ENCODE measurements around the gene L3MBTL4. TPM values are rescaled to one million over a fixed set of nuclear protein-coding genes. Genes with fewer than 3 reads are reported as not detected.
A peak's percentile ranks its signal among the peaks of the same experiment; 100 is the strongest.

The L3MBTL4 gene
- total and polyA plus RNA-seq, 7 experiments from 2014 or later = 0.05 to 7.6 (median 0.49) TPM

GRCh38 chr18:6423289-6423688, 8.6 kb upstream of the L3MBTL4 start:
- Mint-ChIP-seq H3K27ac (no peak overlapping the region), H3K4me3 (no peak overlapping the region), H3K36me3 (peaks cover 0 to 4% (median 0%) of the 10 kb centered on the region in 5 donors), H3K9me3 (peaks cover 0 to 13% (median 4%) of the 10 kb centered on the region in 11 donors), H3K4me1 (no peaks in the 10 kb centered on the region), H3K27me3 (peaks cover 0 to 6% (median 0%) of the 10 kb centered on the region in 5 donors)
- Histone ChIP-seq H3K4me1 (ENCODE audit: control insufficient read depth in 2 of 2, insufficient read depth in 2 of 2, low read length in 2 of 2) (no peaks in the 10 kb centered on the region), H3K36me3 (ENCODE audit: control insufficient read depth in 2 of 3, insufficient read depth in 3 of 3, low read length in 3 of 3) (no peaks in the 10 kb centered on the region), H3K9me3 (ENCODE audit: control insufficient read depth in 2 of 3, low read length in 3 of 3) (no peaks in the 10 kb centered on the region), H3K27ac (ENCODE audit: low read depth, low read length) (no peak overlapping the region), H3K27me3 (ENCODE audit: control insufficient read depth in 2 of 2, insufficient read depth in 2 of 2, low read length in 2 of 2) (no peaks in the 10 kb centered on the region), H3K4me3 (ENCODE audit: low read length) (no peak overlapping the region)
- intact Hi-C loops (cut with micrococcal nuclease) = no loop called here
- ChIA-PET CTCF (no interaction called here), POLR2A (no interaction called here)
- DNase-seq (no peak), ATAC-seq (no peak)

- H3K4me1 Mint-ChIP-seq = peaks cover 4 to 17% (median 12%) of the 10 kb centered on the region in 7 donors
- intact Hi-C loops (cut with micrococcal nuclease) = no loop called here
- POLR2A ChIA-PET = no interaction called here
- H3K27ac ChIP-seq (ENCODE audit: low read depth, low read length) = no peak overlapping the region
- no peaks in the 10 kb centered on the region for H3K36me3 ChIP-seq (ENCODE audit: control insufficient read depth in 2 of 3, insufficient read depth in 3 of 3, low read length in 3 of 3)
- peak overlapping the region in 4 of 10 donors; percentile 41 to 84 (median 58) for H3K4me3 Mint-ChIP-seq
- H3K27me3 Mint-ChIP-seq = peaks cover 28 to 55% (median 40%) of the 10 kb centered on the region in 5 donors
- DNase-seq (peak in 2 of 9 donors; percentile 36 to 70), ATAC-seq (peak; percentile 86)
- H3K9me3 Mint-ChIP-seq = peaks cover 0 to 12% (median 2%) of the 10 kb centered on the region in 11 donors
- H3K27me3 ChIP-seq (ENCODE audit: control insufficient read depth in 2 of 2, insufficient read depth in 2 of 2, low read length in 2 of 2) = no peaks in the 10 kb centered on the region
- CTCF ChIA-PET = no interaction called here
- H3K4me3 ChIP-seq (ENCODE audit: low read length) = no peak overlapping the region
- peaks cover 0 to 5% (median 0%) of the 10 kb centered on the region in 5 donors for H3K36me3 Mint-ChIP-seq
- H3K4me1 ChIP-seq (ENCODE audit: control insufficient read depth in 2 of 2, insufficient read depth in 2 of 2, low read length in 2 of 2) = no peaks in the 10 kb centered on the region
- no peak overlapping the region for H3K27ac Mint-ChIP-seq
- no peaks in the 10 kb centered on the region for H3K9me3 ChIP-seq (ENCODE audit: control insufficient read depth in 2 of 3, low read length in 3 of 3)
Observed at GRCh38 chr18:6414118-6414722, 491 bp downstream of the L3MBTL4 start.

- intact Hi-C loops (cut with micrococcal nuclease) = no loop called here
- Histone ChIP-seq H3K27ac (ENCODE audit: low read depth, low read length) (no peak overlapping the region), H3K4me1 (ENCODE audit: control insufficient read depth in 2 of 2, insufficient read depth in 2 of 2, low read length in 2 of 2) (no peaks in the 10 kb centered on the region), H3K4me3 (ENCODE audit: low read length) (no peak overlapping the region), H3K36me3 (ENCODE audit: control insufficient read depth in 2 of 3, insufficient read depth in 3 of 3, low read length in 3 of 3) (no peaks in the 10 kb centered on the region), H3K27me3 (ENCODE audit: control insufficient read depth in 2 of 2, insufficient read depth in 2 of 2, low read length in 2 of 2) (no peaks in the 10 kb centered on the region), H3K9me3 (ENCODE audit: control insufficient read depth in 2 of 3, low read length in 3 of 3) (no peaks in the 10 kb centered on the region)
- H3K27ac Mint-ChIP-seq = no peak overlapping the region
- ChIA-PET CTCF (no interaction called here), POLR2A (no interaction called here)
- peaks cover 0 to 5% (median 0%) of the 10 kb centered on the region in 5 donors for H3K36me3 Mint-ChIP-seq
- peaks cover 4 to 17% (median 12%) of the 10 kb centered on the region in 7 donors for H3K4me1 Mint-ChIP-seq
- H3K27me3 Mint-ChIP-seq = peaks cover 22 to 55% (median 40%) of the 10 kb centered on the region in 5 donors
- H3K4me3 Mint-ChIP-seq = peak overlapping the region in 9 of 10 donors; percentile 4 to 84 (median 57)
- ATAC-seq = no peak
- H3K9me3 Mint-ChIP-seq = peaks cover 0 to 8% (median under 1%) of the 10 kb centered on the region in 11 donors
- DNase-seq = no peak
Observed at GRCh38 chr18:6413579-6414117, 1.1 kb downstream of the L3MBTL4 start.

GRCh38 chr18:6412933-6413472, 1.7 kb downstream of the L3MBTL4 start:
- H3K27me3 ChIP-seq (ENCODE audit: control insufficient read depth in 2 of 2, insufficient read depth in 2 of 2, low read length in 2 of 2) = no peaks in the 10 kb centered on the region
- POLR2A ChIA-PET = no interaction called here
- H3K36me3 ChIP-seq (ENCODE audit: control insufficient read depth in 2 of 3, insufficient read depth in 3 of 3, low read length in 3 of 3) = no peaks in the 10 kb centered on the region
- CTCF ChIA-PET = no interaction called here
- H3K4me3 ChIP-seq (ENCODE audit: low read length) = no peak overlapping the region
- peaks cover 22 to 55% (median 40%) of the 10 kb centered on the region in 5 donors for H3K27me3 Mint-ChIP-seq
- peak overlapping the region in 8 of 10 donors; percentile 4 to 84 (median 62) for H3K4me3 Mint-ChIP-seq
- H3K4me1 Mint-ChIP-seq = peaks cover 4 to 17% (median 12%) of the 10 kb centered on the region in 7 donors
- intact Hi-C loops (cut with micrococcal nuclease) = no loop called here
- H3K27ac ChIP-seq (ENCODE audit: low read depth, low read length) = no peak overlapping the region
- H3K9me3 Mint-ChIP-seq = peaks cover 0 to 8% (median 0%) of the 10 kb centered on the region in 11 donors
- ATAC-seq (no peak), DNase-seq (no peak)
- no peak overlapping the region for H3K27ac Mint-ChIP-seq
- H3K9me3 ChIP-seq (ENCODE audit: control insufficient read depth in 2 of 3, low read length in 3 of 3) = no peaks in the 10 kb centered on the region
- peaks cover 0 to 5% (median 0%) of the 10 kb centered on the region in 5 donors for H3K36me3 Mint-ChIP-seq
- no peaks in the 10 kb centered on the region for H3K4me1 ChIP-seq (ENCODE audit: control insufficient read depth in 2 of 2, insufficient read depth in 2 of 2, low read length in 2 of 2)

GRCh38 chr18:6411382-6411781, 3.3 kb downstream of the L3MBTL4 start:
- H3K27ac Mint-ChIP-seq = no peak overlapping the region
- ATAC-seq (no peak), DNase-seq (no peak)
- H3K9me3 Mint-ChIP-seq = peaks cover 0 to 6% (median 0%) of the 10 kb centered on the region in 11 donors
- H3K4me1 Mint-ChIP-seq = peaks cover 4 to 17% (median 12%) of the 10 kb centered on the region in 7 donors
- H3K27ac ChIP-seq (ENCODE audit: low read depth, low read length) = no peak overlapping the region
- H3K9me3 ChIP-seq (ENCODE audit: control insufficient read depth in 2 of 3, low read length in 3 of 3) = no peaks in the 10 kb centered on the region
- H3K36me3 Mint-ChIP-seq = peaks cover 0 to 5% (median 0%) of the 10 kb centered on the region in 5 donors
- no peaks in the 10 kb centered on the region for H3K4me1 ChIP-seq (ENCODE audit: control insufficient read depth in 2 of 2, insufficient read depth in 2 of 2, low read length in 2 of 2)
- no peaks in the 10 kb centered on the region for H3K36me3 ChIP-seq (ENCODE audit: control insufficient read depth in 2 of 3, insufficient read depth in 3 of 3, low read length in 3 of 3)
- intact Hi-C loops (cut with micrococcal nuclease) = no loop called here
- H3K27me3 Mint-ChIP-seq = peaks cover 22 to 49% (median 35%) of the 10 kb centered on the region in 5 donors
- CTCF ChIA-PET = no interaction called here
- no peak overlapping the region for H3K4me3 Mint-ChIP-seq
- H3K27me3 ChIP-seq (ENCODE audit: control insufficient read depth in 2 of 2, insufficient read depth in 2 of 2, low read length in 2 of 2) = no peaks in the 10 kb centered on the region
- POLR2A ChIA-PET = no interaction called here
- H3K4me3 ChIP-seq (ENCODE audit: low read length) = no peak overlapping the region

- Histone ChIP-seq H3K4me1 (ENCODE audit: control insufficient read depth in 2 of 2, insufficient read depth in 2 of 2, low read length in 2 of 2) (no peaks in the 10 kb centered on the region), H3K4me3 (ENCODE audit: low read length) (no peak overlapping the region), H3K27ac (ENCODE audit: low read depth, low read length) (no peak overlapping the region), H3K27me3 (ENCODE audit: control insufficient read depth in 2 of 2, insufficient read depth in 2 of 2, low read length in 2 of 2) (no peaks in the 10 kb centered on the region), H3K9me3 (ENCODE audit: control insufficient read depth in 2 of 3, low read length in 3 of 3) (no peaks in the 10 kb centered on the region), H3K36me3 (ENCODE audit: control insufficient read depth in 2 of 3, insufficient read depth in 3 of 3, low read length in 3 of 3) (no peaks in the 10 kb centered on the region)
- no peak overlapping the region for H3K27ac Mint-ChIP-seq
- peaks cover under 1 to 10% (median 7%) of the 10 kb centered on the region in 7 donors for H3K4me1 Mint-ChIP-seq
- H3K27me3 Mint-ChIP-seq = peaks cover 14 to 35% (median 21%) of the 10 kb centered on the region in 5 donors
- H3K9me3 Mint-ChIP-seq = peaks cover 0 to 6% (median 0%) of the 10 kb centered on the region in 11 donors
- DNase-seq (no peak), ATAC-seq (no peak)
- intact Hi-C loops (cut with micrococcal nuclease) = no loop called here
- H3K36me3 Mint-ChIP-seq = peaks cover 0 to under 1% (median 0%) of the 10 kb centered on the region in 5 donors
- ChIA-PET CTCF (no interaction called here), POLR2A (no interaction called here)
- no peak overlapping the region for H3K4me3 Mint-ChIP-seq
Observed at GRCh38 chr18:6409933-6410332, 4.8 kb downstream of the L3MBTL4 start.

All from naive thymus-derived CD4-positive, alpha-beta T cell (primary cell).